ENCODE measurements around the gene PRKCA. TPM values are rescaled to one million over a fixed set of nuclear protein-coding genes. Genes with fewer than 3 reads are reported as not detected.
"Not testable (repeated sequence)": the region's sequence is repeated elsewhere in the genome, so short reads cannot be mapped to it uniquely, and the experiment has no call there.

The PRKCA gene
- total RNA-seq, 3 donors from 2014 or later (not counting 1 experiment from before 2014, with no cell fraction given), result 19.6 to 29.0 (median 20.4) TPM

GRCh38 chr17:66455060-66455459, 152.6 kb downstream of the PRKCA start:
- 98% methylated on average over 10 of the region's 10 CpGs for WGBS (ENCODE audit: insufficient coverage)
- intact Hi-C loops (cut with micrococcal nuclease), result no loop called here
- Mint-ChIP-seq H3K36me3 (no peaks in the 10 kb centered on the region), H3K4me1 (peaks cover 0 to 3% of the 10 kb centered on the region in 2 donors), H3K27ac (no peak overlapping the region), H3K9me3 (no peaks in the 10 kb centered on the region), H3K4me3 (no peak overlapping the region), H3K27me3 (ENCODE audit: low read depth in 2 of 2) (no peaks in the 10 kb centered on the region)
- Histone ChIP-seq H3K27ac (ENCODE audit: low read length) (no peak overlapping the region), H3K9me3 (ENCODE audit: control insufficient read depth, insufficient read depth, low read length) (peaks cover 8% of the 10 kb centered on the region), H3K36me3 (ENCODE audit: control insufficient read depth, insufficient read depth, low read length) (no peaks in the 10 kb centered on the region), H3K4me1 (ENCODE audit: control insufficient read depth, insufficient read depth, low read length) (no peaks in the 10 kb centered on the region), H3K27me3 (ENCODE audit: control insufficient read depth, insufficient read depth, low read length) (no peaks in the 10 kb centered on the region), H3K4me3 (ENCODE audit: low read length) (no peak overlapping the region)
- TF ChIP-seq CTCF (IDR thresholded peaks at IDR 0.05), result no peak
- DNase-seq (no peak), ATAC-seq (no peak)

- H3K27me3 ChIP-seq (ENCODE audit: control insufficient read depth, insufficient read depth, low read length); H3K4me1 Mint-ChIP-seq; H3K9me3 Mint-ChIP-seq; H3K4me3 ChIP-seq (ENCODE audit: low read length); H3K36me3 Mint-ChIP-seq; H3K27me3 Mint-ChIP-seq (ENCODE audit: low read depth in 2 of 2); DNase-seq; H3K27ac ChIP-seq (ENCODE audit: low read length); H3K4me1 ChIP-seq (ENCODE audit: control insufficient read depth, insufficient read depth, low read length); H3K36me3 ChIP-seq (ENCODE audit: control insufficient read depth, insufficient read depth, low read length); H3K9me3 ChIP-seq (ENCODE audit: control insufficient read depth, insufficient read depth, low read length); H3K4me3 Mint-ChIP-seq; intact Hi-C loops (cut with micrococcal nuclease); H3K27ac Mint-ChIP-seq; ATAC-seq: not testable (repeated sequence)
- 93% methylated on average over 3 of the region's 3 CpGs for WGBS (ENCODE audit: insufficient coverage)
Observed at GRCh38 chr17:66457499-66457898, 155.1 kb downstream of the PRKCA start.

- Mint-ChIP-seq H3K36me3 (no peaks in the 10 kb centered on the region), H3K9me3 (no peaks in the 10 kb centered on the region), H3K4me3 (no peak overlapping the region), H3K27ac (no peak overlapping the region), H3K27me3 (ENCODE audit: low read depth in 2 of 2) (no peaks in the 10 kb centered on the region), H3K4me1 (no peaks in the 10 kb centered on the region)
- TF ChIP-seq CTCF (IDR thresholded peaks at IDR 0.05), result no peak
- H3K4me1 ChIP-seq (ENCODE audit: control insufficient read depth, insufficient read depth, low read length), result no peaks in the 10 kb centered on the region
- no peaks in the 10 kb centered on the region for H3K36me3 ChIP-seq (ENCODE audit: control insufficient read depth, insufficient read depth, low read length)
- no peak for ATAC-seq
- 90% methylated on average over 4 of the region's 4 CpGs for WGBS (ENCODE audit: insufficient coverage)
- no peak overlapping the region for H3K27ac ChIP-seq (ENCODE audit: low read length)
- no peak for DNase-seq
- H3K27me3 ChIP-seq (ENCODE audit: control insufficient read depth, insufficient read depth, low read length), result no peaks in the 10 kb centered on the region
- H3K9me3 ChIP-seq (ENCODE audit: control insufficient read depth, insufficient read depth, low read length), result peaks cover 8% of the 10 kb centered on the region
- no peak overlapping the region for H3K4me3 ChIP-seq (ENCODE audit: low read length)
- intact Hi-C loops (cut with micrococcal nuclease), result no loop called here
Observed at GRCh38 chr17:66458782-66459181, 156.4 kb downstream of the PRKCA start.

- H3K27me3 Mint-ChIP-seq (ENCODE audit: low read depth in 2 of 2), result no peaks in the 10 kb centered on the region
Observed at GRCh38 chr17:66459811-66460270, 157.4 kb downstream of the PRKCA start.

More at GRCh38 chr17:66459811-66460270, 157.4 kb downstream of the PRKCA start:
- no peak for TF ChIP-seq CTCF (IDR thresholded peaks at IDR 0.05)
- Mint-ChIP-seq H3K4me1 (no peaks in the 10 kb centered on the region), H3K9me3 (no peaks in the 10 kb centered on the region), H3K36me3 (no peaks in the 10 kb centered on the region), H3K27ac (no peak overlapping the region), H3K4me3 (no peak overlapping the region)
- ATAC-seq (no peak), DNase-seq (no peak)
- Histone ChIP-seq H3K27me3 (ENCODE audit: control insufficient read depth, insufficient read depth, low read length) (no peaks in the 10 kb centered on the region), H3K27ac (ENCODE audit: low read length) (no peak overlapping the region), H3K4me3 (ENCODE audit: low read length) (no peak overlapping the region), H3K4me1 (ENCODE audit: control insufficient read depth, insufficient read depth, low read length) (no peaks in the 10 kb centered on the region), H3K9me3 (ENCODE audit: control insufficient read depth, insufficient read depth, low read length) (peaks cover 8% of the 10 kb centered on the region), H3K36me3 (ENCODE audit: control insufficient read depth, insufficient read depth, low read length) (no peaks in the 10 kb centered on the region)
- WGBS (ENCODE audit: insufficient coverage), result 89% methylated on average over 7 of the region's 7 CpGs
- intact Hi-C loops (cut with micrococcal nuclease), result no loop called here
